ENCODE data around the gene C2orf72.
"Not testable (repeated sequence)": the region's sequence is repeated elsewhere in the genome, so short reads cannot be mapped to it uniquely, and the experiment has no call there.

The C2orf72 gene

DNA sequence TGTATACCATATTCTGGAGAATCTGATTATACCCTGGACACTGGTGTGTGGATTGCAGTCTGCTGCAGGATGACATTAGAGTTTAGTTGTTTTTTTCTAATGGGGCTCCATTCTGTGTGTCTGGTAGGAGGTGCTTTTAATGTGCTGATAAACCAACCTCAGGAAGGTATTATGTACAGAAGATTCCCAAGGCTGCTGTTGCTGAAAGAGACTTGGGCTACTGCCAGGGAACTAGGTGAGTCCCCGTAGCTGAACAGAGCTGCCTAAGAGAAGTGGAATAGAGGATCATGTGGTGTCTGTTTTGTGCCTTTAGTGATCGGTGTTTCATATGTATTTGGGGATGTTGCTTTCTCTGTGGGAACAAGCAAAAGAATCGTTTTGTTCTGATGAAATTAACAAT, 24.9 kb upstream of the C2orf72 start:
- no peak overlapping the region for H3K4me3 ChIP-seq
- TF ChIP-seq Cebpa-rat (IDR thresholded peaks at IDR 0.05): no peak
- no peaks in the 10 kb centered on the region for H4K20me1 ChIP-seq
- H3K9me3 ChIP-seq: no peaks in the 10 kb centered on the region
- no peak overlapping the region for H3K27ac ChIP-seq
- no peaks in the 10 kb centered on the region for H3K4me1 ChIP-seq
- H3K27me3 ChIP-seq: no peaks in the 10 kb centered on the region
- no peak overlapping the region for H3K4me2 ChIP-seq
- H3K9ac ChIP-seq: no peak overlapping the region
- H3K36me3 ChIP-seq: no peaks in the 10 kb centered on the region

DNA sequence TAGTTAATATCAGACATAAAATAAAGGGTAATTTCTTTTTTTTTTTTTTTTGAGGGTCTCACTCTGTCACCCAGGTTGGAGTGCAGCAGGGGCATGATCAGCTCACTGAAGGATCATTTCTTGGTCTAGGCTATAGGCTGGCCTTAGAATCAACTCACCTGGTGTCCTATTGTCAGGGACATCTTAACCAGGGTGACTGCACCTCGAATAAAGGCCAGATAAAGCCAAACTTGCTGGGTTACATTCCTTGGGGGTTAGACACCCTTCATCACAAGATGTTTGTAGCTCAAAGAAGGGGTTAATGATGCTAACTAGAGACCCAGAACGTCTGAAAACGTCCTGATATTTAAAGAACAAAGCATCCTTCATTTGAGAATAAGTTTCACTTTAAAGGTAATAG, 23.5 kb upstream of the C2orf72 start:
- no peak for TF ChIP-seq Cebpa-rat (IDR thresholded peaks at IDR 0.05)
- H3K4me3 ChIP-seq: no peak overlapping the region
- no peak overlapping the region for H3K9ac ChIP-seq
- no peaks in the 10 kb centered on the region for H3K4me1 ChIP-seq
- H3K9me3 ChIP-seq: no peaks in the 10 kb centered on the region
- H3K27me3 ChIP-seq: no peaks in the 10 kb centered on the region
- no peaks in the 10 kb centered on the region for H4K20me1 ChIP-seq
- H3K4me2 ChIP-seq: no peak overlapping the region
- H3K36me3 ChIP-seq: no peaks in the 10 kb centered on the region
- no peak overlapping the region for H3K27ac ChIP-seq

DNA sequence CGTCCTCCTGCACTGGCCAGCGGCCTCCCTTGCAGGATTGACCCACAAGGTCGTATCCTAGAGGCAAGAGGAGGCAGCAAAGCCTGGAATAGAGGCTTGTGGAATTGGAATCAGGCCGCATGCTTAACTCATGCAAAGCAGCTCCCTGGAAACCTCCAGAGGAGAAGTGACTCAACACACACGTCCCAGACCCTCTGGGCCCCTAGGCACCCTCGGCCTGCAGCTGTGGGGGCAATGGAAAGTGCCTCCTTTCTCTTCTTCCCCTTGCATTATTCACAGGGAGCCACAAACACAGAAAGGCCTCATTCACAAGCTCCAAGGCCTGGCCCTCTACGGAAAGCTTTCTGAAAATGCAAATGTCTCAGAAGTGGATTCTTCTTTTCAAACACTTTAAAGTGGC, 21.8 kb upstream of the C2orf72 start:
- Histone ChIP-seq H3K27ac (no peak overlapping the region), H3K4me1 (no peaks in the 10 kb centered on the region), H3K4me3 (no peak overlapping the region), H3K9ac (no peak overlapping the region), H3K36me3 (no peaks in the 10 kb centered on the region), H3K9me3 (no peaks in the 10 kb centered on the region), H4K20me1 (no peaks in the 10 kb centered on the region), H3K27me3 (no peaks in the 10 kb centered on the region), H3K4me2 (no peak overlapping the region)
- no peak for TF ChIP-seq Cebpa-rat (IDR thresholded peaks at IDR 0.05)

DNA sequence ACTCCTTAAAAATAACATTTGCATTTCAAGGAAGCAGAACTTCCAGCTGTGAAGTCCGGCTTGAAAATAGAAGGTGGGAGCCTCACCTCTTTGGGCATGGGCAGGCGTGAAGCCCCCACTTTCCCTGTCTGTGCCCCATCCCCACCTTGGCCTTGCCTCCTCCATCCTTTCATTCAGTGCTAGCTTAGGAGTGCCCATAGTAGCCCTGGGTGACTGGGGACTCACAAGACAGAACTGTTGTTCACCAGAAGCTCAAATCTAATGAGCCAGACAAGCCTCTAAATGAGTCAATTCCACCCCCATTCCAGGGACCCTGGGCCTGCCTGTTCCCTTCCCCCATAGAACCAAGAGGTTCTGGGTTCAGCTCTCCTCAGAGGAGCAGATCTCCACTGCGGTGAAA, 21.4 kb upstream of the C2orf72 start:
- Histone ChIP-seq H3K4me3 (no peak overlapping the region), H3K27ac (no peak overlapping the region), H3K36me3 (no peaks in the 10 kb centered on the region), H3K27me3 (no peaks in the 10 kb centered on the region), H3K4me2 (no peak overlapping the region), H3K9me3 (no peaks in the 10 kb centered on the region), H3K4me1 (no peaks in the 10 kb centered on the region), H4K20me1 (no peaks in the 10 kb centered on the region), H3K9ac (no peak overlapping the region)
- TF ChIP-seq Cebpa-rat (IDR thresholded peaks at IDR 0.05): no peak

DNA sequence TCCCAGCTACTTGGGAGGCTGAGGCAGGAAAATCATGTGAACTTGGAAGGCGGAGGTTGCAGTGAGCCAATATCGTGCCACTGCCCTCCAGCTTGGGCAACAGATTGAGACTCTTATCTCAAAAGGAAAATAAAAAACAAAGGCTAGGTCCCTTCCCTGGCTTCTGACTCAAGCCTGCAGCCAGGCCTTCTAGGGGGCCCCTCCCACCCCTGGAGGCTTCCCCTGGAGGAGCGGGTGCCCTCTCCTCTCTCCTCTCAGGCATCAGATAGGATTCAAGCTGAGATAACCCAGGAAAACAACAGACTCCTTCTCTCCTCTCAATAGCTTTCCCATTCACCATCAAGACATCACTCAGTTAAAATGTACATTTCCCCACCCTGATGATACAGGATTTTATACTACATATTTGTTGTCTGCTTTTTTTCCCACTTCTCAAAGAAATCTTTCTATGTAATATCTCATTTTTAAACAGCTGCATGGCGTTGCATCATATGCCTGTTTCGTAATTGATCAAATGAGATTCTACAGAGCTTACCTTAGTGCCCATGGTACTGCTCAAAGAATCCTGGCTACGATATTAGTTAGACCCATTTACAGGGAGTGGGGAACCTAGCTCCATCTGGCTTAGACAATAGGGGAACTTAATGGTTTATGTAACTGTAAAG, 20.6 kb upstream of the C2orf72 start:
- no peak overlapping the region for H3K4me2 ChIP-seq
- H3K4me3 ChIP-seq: no peak overlapping the region

DNA sequence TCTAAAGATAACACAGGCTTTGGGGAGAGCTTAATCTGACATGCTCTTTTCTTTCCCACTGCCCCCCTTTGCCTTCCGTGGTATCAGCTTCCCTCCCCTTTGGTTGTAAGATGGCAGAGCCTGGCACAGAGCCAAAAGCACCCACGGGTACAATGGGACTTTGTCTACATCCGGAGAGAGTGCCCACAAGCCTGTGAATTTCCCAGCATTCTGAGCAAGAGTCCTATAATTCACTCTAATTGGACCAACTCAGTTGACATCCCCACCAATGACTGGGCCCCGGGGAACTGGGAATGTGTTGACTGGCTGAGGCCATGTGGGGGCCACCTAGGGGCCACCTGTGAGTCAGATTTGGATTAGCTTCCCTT, 20.1 kb upstream of the C2orf72 start:
- H4K20me1 ChIP-seq: no peaks in the 10 kb centered on the region

More for the DNA sequence above, 20.6 kb upstream of the C2orf72 start:
- Histone ChIP-seq H3K36me3 (no peaks in the 10 kb centered on the region), H3K27me3 (no peaks in the 10 kb centered on the region), H3K4me1 (no peaks in the 10 kb centered on the region), H3K9me3 (no peaks in the 10 kb centered on the region), H3K9ac (no peak overlapping the region), H3K27ac (no peak overlapping the region), H4K20me1 (no peaks in the 10 kb centered on the region)
- no peak for TF ChIP-seq Cebpa-rat (IDR thresholded peaks at IDR 0.05)

DNA sequence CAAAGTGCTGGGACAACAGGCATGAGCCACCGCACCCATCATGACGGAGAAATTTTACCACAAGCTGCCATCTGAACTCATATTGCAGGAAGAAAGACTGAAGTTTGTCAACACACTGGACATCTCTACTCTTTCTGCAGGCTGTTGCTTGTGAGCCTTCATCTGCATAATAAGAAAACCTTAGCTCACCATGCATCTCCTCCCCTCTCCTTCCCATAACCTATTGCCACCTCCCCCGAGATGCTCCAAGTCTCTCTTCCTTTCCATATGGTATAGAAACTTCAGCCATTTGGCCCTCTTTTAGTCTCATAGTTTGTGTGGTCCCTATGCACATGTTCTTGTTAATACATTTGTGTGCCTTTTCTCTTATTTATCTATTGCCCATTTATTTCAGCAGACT, 19.1 kb upstream of the C2orf72 start:
- no peaks in the 10 kb centered on the region for H3K27me3 ChIP-seq
- no peak for TF ChIP-seq Cebpa-rat (IDR thresholded peaks at IDR 0.05)
- H3K9ac ChIP-seq: no peak overlapping the region
- H3K9me3 ChIP-seq: no peaks in the 10 kb centered on the region
- no peaks in the 10 kb centered on the region for H4K20me1 ChIP-seq
- no peaks in the 10 kb centered on the region for H3K36me3 ChIP-seq
- H3K4me1 ChIP-seq: no peaks in the 10 kb centered on the region
- no peak overlapping the region for H3K4me2 ChIP-seq
- H3K4me3 ChIP-seq: no peak overlapping the region
- H3K27ac ChIP-seq: no peak overlapping the region

More for the DNA sequence above, 20.1 kb upstream of the C2orf72 start:
- TF ChIP-seq Cebpa-rat (IDR thresholded peaks at IDR 0.05): no peak
- Histone ChIP-seq H3K4me3 (no peak overlapping the region), H3K36me3 (no peaks in the 10 kb centered on the region), H3K27me3 (no peaks in the 10 kb centered on the region), H3K9ac (no peak overlapping the region), H3K27ac (no peak overlapping the region), H3K9me3 (no peaks in the 10 kb centered on the region), H3K4me1 (no peaks in the 10 kb centered on the region), H3K4me2 (no peak overlapping the region)

DNA sequence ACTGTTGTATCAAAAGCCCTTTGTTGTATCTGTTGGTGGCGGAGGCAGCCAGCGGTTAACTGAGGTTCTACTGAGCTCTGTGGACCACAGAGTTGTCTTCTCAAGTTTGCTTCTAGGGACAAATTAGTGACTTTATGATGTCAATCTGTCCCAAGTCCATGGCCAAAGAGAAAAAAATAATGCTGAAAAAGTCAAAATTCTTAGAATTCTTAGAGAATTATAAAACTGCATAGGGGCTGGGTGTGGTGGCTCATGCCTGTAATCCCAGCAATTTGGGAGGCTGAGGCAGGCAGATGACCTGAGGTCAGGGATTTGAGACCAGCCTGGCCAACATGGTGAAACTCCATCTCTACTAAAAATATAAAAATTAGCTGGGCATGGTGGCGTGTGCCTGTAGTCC, 12.3 kb upstream of the C2orf72 start:
- not testable (repeated sequence) for H3K27me3 ChIP-seq, H3K4me2 ChIP-seq, H3K4me1 ChIP-seq, H3K36me3 ChIP-seq, H3K9me3 ChIP-seq, H4K20me1 ChIP-seq, H3K27ac ChIP-seq, H3K9ac ChIP-seq, H3K4me3 ChIP-seq

DNA sequence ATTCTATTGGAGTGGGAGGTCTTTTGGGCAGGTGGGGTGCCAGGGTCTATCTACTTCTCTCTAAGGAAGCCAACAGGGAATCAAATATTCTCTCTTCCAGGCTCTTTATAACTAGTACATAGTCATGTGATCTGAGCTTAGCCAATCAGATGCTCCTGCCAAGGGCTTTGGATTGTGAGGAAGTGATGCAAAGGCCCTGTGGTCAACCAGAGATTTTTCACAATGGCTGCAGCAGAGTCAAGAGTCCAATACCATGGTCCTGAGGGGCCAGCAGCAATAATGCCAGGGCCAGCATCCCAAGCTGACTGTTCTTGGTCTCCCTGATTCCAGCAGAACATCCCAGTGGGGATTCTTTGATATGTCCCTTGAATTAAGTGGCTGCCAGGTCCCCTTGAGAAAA, 8.4 kb upstream of the C2orf72 start:
- no peaks in the 10 kb centered on the region for H3K4me1 ChIP-seq
- no peak for TF ChIP-seq Cebpa-rat (IDR thresholded peaks at IDR 0.05)
- no peak overlapping the region for H3K4me2 ChIP-seq
- no peak overlapping the region for H3K9ac ChIP-seq
- no peaks in the 10 kb centered on the region for H3K36me3 ChIP-seq
- no peaks in the 10 kb centered on the region for H3K27me3 ChIP-seq
- no peak overlapping the region for H3K4me3 ChIP-seq
- H4K20me1 ChIP-seq: no peaks in the 10 kb centered on the region
- H3K27ac ChIP-seq: no peak overlapping the region
- H3K9me3 ChIP-seq: no peaks in the 10 kb centered on the region

DNA sequence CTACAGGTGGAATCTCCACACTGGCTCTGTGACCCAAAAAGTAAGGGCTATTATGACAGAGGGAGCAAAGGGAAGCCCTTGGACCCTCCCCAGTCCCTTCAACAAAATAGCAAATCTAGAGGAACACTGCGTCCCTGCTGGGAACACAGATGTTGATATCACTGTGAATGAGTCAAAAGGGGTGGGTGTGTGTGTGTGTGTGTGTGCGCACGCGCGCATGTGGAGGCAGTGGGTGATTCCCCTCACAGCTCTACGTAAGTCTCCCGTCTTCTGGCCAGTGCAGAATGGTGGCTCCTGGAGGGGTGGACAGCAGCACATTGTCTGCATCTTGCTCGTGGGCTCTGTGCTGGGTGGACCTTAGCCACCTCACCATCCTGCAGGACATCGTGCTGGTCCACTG, 7.8 kb upstream of the C2orf72 start:
- no peak overlapping the region for H3K27ac ChIP-seq
- no peak overlapping the region for H3K4me3 ChIP-seq
- H3K27me3 ChIP-seq: peaks cover under 1% of the 10 kb centered on the region; the same call in 1 of the 2 replicates
- H3K9me3 ChIP-seq: no peaks in the 10 kb centered on the region
- no peaks in the 10 kb centered on the region for H3K4me1 ChIP-seq
- no peaks in the 10 kb centered on the region for H4K20me1 ChIP-seq
- TF ChIP-seq Cebpa-rat (IDR thresholded peaks at IDR 0.05): no peak
- no peaks in the 10 kb centered on the region for H3K36me3 ChIP-seq
- no peak overlapping the region for H3K4me2 ChIP-seq
- H3K9ac ChIP-seq: no peak overlapping the region

DNA sequence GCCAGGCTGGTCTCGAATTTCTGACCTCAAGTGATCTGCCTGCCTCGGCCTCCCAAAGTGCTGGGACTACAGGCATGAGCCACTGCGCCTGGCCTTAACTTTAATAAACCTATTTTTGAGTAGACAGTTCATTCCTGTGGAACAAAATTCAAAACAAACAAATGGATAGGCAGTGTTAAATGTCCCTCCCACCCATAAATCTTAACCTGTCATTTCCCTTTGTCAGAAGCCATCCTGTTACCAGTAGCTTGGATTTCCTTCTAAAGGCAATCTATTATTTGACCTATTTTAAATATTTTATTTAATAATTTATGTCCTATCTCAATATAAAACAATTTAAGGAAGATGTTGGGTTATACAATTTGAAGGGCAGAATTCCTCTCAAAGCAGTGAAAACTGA, 6.6 kb upstream of the C2orf72 start:
- no peak overlapping the region for H3K4me3 ChIP-seq
- H3K27me3 ChIP-seq: peaks cover 12% of the 10 kb centered on the region
- no peaks in the 10 kb centered on the region for H3K9me3 ChIP-seq
- H3K36me3 ChIP-seq: no peaks in the 10 kb centered on the region
- no peak overlapping the region for H3K4me2 ChIP-seq
- H4K20me1 ChIP-seq: no peaks in the 10 kb centered on the region
- no peak overlapping the region for H3K9ac ChIP-seq
- H3K27ac ChIP-seq: no peak overlapping the region
- H3K4me1 ChIP-seq: no peaks in the 10 kb centered on the region
- TF ChIP-seq Cebpa-rat (IDR thresholded peaks at IDR 0.05): no peak

Data from BLaER1 (cell line).